GM12891 (cell line): ENCODE results near the gene RUVBL2.
A peak's percentile ranks its signal among the peaks of the same experiment; 100 is the strongest.

Source experiments
- DNase-seq: peaks from one replicate; pipeline ENCODE4 v3.0.0; 2011; ENCODE audit warnings: low spot score; ENCODE audit not compliant: insufficient read length
- FAIRE-seq: peaks from 2 replicates; lab custom pipeline; 2011; peaks lifted over from hg19 to GRCh38; lab: Jason Lieb, UNC
- PAX5 ChIP-seq: IDR thresholded peaks from 2 replicates; pipeline ENCODE4 v1.6.1; 2011; ENCODE audit warnings: low read length, moderate library complexity, mild to moderate bottlenecking; ENCODE audit not compliant: insufficient read depth, severe bottlenecking
- POLR2A ChIP-seq: IDR thresholded peaks from 2 replicates; pipeline ENCODE4 v1.6.1; 2011; ENCODE audit warnings: low read depth, low read length, control low read depth
- POLR2AphosphoS5 ChIP-seq: IDR thresholded peaks from 2 replicates; pipeline ENCODE4 v1.6.1; 2011; ENCODE audit warnings: low read depth, low read length, control low read depth
- POU2F2 ChIP-seq: IDR thresholded peaks from 2 replicates; pipeline ENCODE4 v1.6.1; 2011; ENCODE audit warnings: low read depth, mild to moderate bottlenecking, control low read depth, low read length, moderate library complexity
- SPI1 ChIP-seq: IDR thresholded peaks from 2 replicates; pipeline ENCODE4 v1.6.1; 2011; ENCODE audit warnings: low read depth, low read length, control low read depth
- TAF1 ChIP-seq: IDR thresholded peaks from 2 replicates; pipeline ENCODE4 v1.6.1; 2011; ENCODE audit warnings: low read depth, low read length, control low read depth

The RUVBL2 gene

DNA sequence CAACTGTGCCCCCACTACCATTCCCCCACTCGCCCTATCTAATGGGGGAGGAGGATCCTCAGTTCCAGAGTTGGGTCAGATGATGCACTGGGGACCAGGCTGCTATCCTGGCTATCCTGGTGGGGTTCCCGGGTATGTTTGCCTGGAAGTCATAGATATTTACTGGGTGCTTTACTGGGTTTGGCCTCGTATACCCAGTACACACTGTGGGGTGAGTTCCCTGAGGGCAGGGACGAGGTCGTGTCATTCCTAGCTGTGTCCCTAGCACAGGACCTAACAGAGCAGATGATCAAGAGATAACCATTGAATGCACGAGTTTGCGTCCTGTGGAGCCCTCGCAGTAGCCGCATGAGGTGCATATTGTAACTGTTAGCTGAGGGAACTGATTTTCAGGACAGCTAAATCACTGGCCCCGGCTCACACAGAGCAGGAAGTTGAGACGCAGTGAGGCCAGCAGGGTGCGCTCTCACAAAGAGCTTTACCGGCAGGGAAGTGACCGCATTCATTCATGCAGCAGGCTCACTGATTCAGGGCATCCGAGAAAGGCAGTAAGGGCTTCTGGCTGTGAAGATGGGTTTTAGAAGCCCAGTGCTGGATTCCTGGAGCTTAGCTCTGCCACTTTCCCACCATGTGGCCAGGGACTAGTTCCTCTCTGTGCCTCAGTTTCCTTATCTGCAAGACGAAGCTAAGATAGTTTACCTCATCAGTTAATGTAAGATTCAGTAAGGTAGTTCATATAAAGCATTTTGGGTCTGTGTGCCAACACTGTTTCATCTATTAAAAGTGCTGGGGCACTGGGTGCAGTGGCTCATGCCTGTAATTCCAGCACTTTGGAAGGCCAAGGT lies 6.0 kb downstream of the RUVBL2 start:
- no peak for FAIRE-seq
- DNase-seq = no peak
- TF ChIP-seq POLR2A (no peak), POLR2AphosphoS5 (no peak), PAX5 (no peak), SPI1 (0 out of 2 replicates have a peak, but pooled peaks have one; percentile 8)

DNA sequence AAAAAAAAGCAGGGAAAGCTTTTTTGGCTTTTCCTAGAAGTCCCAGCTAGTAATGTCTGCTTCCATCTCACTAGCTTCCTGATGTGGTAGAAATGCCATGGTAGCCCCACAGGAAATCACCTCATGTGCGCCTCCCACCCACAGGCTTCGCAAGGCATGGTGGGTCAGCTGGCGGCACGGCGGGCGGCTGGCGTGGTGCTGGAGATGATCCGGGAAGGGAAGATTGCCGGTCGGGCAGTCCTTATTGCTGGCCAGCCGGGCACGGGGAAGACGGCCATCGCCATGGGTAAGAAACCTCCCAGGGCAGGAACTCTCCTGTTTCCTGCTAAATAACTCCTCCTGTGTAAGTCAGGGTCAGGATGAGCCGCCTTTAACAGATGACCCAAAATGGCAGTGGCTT lies 10.4 kb downstream of the RUVBL2 start:
- DNase-seq (no peak), FAIRE-seq (no peak)

DNA sequence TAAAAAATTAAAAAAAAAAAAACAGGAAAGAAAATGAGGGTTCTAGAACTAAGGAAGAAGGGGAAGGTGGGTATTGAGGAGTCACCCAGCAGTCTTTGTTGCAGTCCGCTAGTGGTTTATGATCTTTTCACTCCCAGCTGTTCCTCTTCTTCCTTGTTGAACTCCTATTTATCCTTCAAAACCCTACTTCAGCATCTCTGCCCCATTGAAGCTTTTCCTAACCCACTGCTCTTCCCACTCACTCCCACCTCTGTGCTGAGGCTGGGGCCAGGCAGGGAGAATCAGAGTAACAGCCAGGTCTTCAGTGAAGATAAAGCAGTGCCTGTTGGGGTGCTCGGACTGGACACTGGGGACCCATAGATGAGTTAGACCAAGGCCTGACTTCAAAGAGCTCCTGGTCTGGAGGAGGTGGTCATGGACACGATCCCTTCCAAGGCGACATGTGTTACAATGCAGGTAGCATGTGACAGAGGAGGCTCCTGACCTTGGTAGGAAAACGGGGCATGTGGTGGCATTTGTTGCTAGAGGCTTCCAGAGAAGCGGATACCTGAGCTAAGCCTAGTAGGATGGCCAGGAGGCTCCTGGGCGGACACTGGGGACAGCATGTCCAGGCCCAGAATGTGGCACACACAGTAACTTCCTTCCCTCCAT lies 11.4 kb downstream of the RUVBL2 start:
- TF ChIP-seq TAF1 (no peak), POLR2AphosphoS5 (no peak), POLR2A (no peak), POU2F2 (no peak), PAX5 (no peak), SPI1 (no peak)
- FAIRE-seq (no peak), DNase-seq (no peak)

More for the DNA sequence above, 10.4 kb downstream of the RUVBL2 start:
- TF ChIP-seq TAF1 (no peak), POLR2AphosphoS5 (no peak), PAX5 (no peak), POU2F2 (no peak), SPI1 (no peak), POLR2A (no peak)

DNA sequence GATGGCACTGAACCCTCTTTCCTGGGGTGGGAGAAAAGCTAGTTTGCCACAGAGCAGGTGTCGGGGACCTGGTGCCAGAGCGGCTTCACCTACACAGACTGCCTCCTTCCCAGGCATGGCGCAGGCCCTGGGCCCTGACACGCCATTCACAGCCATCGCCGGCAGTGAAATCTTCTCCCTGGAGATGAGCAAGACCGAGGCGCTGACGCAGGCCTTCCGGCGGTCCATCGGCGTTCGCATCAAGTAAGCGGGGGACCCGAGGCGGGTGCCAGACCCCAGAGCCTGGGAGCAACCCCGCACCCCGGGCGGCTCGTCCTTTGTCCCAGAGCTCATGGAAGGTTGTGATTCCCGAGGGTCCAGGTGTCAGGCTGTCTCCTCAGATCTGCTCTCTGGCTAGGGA lies 13.2 kb downstream of the RUVBL2 start:
- DNase-seq = no peak
- no peak for FAIRE-seq

DNA sequence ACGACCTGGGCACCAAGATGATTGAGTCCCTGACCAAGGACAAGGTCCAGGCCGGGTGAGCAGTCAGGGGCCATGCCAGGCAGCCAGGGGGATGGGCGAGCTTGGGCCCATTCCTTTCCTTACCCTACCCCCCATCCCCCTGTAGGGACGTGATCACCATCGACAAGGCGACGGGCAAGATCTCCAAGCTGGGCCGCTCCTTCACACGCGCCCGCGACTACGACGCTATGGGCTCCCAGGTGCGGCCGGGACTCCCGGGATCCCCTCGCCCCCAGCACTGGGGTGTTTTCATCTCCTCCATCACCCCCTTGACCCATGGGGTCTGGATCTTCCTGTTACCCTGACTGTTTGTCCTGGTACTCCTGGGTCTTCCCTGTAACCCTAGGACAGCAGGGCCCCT lies 16.1 kb downstream of the RUVBL2 start:
- DNase-seq = no peak
- no peak for TF ChIP-seq PAX5
- no peak for TF ChIP-seq POU2F2
- TF ChIP-seq POLR2AphosphoS5 = no peak
- no peak for TF ChIP-seq TAF1
- no peak for TF ChIP-seq SPI1
- TF ChIP-seq POLR2A = no peak
- FAIRE-seq = no peak

More for the DNA sequence above, 13.2 kb downstream of the RUVBL2 start:
- TF ChIP-seq SPI1 (no peak), TAF1 (no peak), PAX5 (no peak), POU2F2 (no peak), POLR2AphosphoS5 (no peak), POLR2A (no peak)

DNA sequence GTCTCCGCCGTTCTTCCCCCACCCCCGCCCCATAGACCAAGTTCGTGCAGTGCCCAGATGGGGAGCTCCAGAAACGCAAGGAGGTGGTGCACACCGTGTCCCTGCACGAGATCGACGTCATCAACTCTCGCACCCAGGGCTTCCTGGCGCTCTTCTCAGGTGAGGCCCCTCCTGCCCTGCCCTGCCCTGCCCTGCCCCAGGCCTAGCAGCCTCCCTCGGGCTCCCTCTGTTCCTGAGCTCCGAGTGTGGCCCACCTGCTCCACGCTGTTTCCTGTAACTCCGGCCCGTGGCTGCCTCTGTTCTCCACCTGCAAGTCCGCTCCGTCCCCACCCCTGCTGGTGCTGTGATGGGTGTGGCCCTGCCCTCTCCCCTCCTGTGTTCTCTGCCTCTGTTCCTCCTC lies 16.8 kb downstream of the RUVBL2 start:
- TF ChIP-seq POU2F2 (no peak), TAF1 (no peak), SPI1 (no peak), PAX5 (no peak), POLR2AphosphoS5 (no peak), POLR2A (no peak)
- DNase-seq = no peak
- FAIRE-seq = no peak

DNA sequence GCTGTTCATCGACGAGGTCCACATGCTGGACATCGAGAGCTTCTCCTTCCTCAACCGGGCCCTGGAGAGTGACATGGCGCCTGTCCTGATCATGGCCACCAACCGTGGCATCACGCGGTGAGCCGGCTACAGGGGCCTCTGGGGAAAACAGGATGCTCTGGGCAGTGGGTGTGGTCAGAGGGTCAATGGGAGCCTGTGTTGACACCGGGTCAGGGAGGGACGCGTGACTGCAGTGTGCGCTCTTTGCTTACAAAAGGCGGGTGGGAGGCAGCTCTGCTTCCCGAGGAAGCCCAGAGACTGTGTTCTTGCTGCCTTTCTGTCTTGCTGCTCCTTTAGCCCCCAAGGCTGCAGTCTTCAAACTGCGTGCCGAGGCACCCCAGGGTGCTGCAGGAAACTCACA lies 17.5 kb downstream of the RUVBL2 start:
- no peak for FAIRE-seq
- no peak for TF ChIP-seq SPI1
- no peak for TF ChIP-seq TAF1
- no peak for TF ChIP-seq PAX5
- no peak for TF ChIP-seq POLR2A
- TF ChIP-seq POU2F2 = no peak
- no peak for TF ChIP-seq POLR2AphosphoS5
- DNase-seq = no peak

DNA sequence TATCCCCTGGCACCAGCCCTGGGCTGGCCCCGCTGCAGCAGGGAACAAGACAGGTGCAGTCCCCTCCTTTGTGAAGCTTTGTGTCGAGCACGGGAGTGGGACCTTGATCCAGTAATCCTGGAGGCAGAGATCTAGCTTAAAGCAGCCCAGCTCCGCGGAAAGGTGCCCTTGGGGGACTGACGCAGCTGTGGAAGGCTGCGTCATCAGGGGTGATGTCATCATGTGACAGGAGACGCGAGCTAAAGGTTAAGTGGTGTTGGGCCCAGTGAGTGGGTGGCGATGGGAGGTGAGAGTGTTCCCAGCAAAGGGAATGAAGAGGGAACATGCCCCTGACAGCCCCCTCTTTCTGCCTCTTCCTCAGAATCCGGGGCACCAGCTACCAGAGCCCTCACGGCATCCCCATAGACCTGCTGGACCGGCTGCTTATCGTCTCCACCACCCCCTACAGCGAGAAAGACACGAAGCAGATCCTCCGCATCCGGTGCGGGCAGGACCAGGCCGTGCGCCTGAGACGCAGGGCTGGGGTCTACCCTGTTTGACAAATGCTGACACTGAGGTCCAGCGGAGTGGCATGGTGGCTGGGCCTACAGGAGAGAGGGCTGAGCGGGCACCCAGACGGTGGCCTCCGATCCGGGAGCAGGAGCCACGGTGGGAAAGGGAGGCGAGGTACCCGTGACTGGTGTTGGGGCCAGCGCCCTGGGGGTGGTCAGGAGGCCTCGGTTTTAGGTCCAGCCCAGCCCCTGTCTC lies 20.6 kb downstream of the RUVBL2 start:
- TF ChIP-seq POLR2AphosphoS5 = no peak
- TF ChIP-seq SPI1 = no peak
- TF ChIP-seq TAF1 = no peak
- TF ChIP-seq POU2F2 = no peak
- TF ChIP-seq PAX5 = no peak
- TF ChIP-seq POLR2A = no peak
- DNase-seq = no peak
- FAIRE-seq = no peak

DNA sequence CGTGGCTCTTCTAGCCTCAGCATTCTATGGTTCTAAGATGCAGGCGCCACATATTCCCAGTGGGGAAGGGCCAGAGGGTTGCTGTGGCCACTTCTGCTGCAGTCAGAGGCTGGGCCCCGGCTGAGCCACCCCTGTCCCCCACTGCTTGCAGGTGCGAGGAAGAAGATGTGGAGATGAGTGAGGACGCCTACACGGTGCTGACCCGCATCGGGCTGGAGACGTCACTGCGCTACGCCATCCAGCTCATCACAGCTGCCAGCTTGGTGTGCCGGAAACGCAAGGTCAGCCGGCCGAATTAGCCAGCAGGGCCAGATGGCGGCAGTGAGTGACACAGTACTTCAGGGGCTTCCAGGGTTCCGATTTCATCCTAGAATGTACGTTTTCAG lies 21.2 kb downstream of the RUVBL2 start:
- no peak for DNase-seq
- no peak for TF ChIP-seq SPI1
- TF ChIP-seq PAX5 = no peak
- no peak for TF ChIP-seq POLR2AphosphoS5
- TF ChIP-seq TAF1 = no peak
- TF ChIP-seq POU2F2 = no peak
- TF ChIP-seq POLR2A = no peak
- FAIRE-seq = no peak
